Nucleus accumbens (tissue), 56 donors: ENCODE measurements around the gene COLEC11.

Experiments used
- DNase-seq, 56 donors: peaks; one replicate each; lab custom pipeline; 2025; lab: John Stamatoyannopoulos, UW

Gene COLEC11

GRCh38 chr2:3647831-3648651 lies 53.1 kb downstream of the COLEC11 start:
- no peak for DNase-seq

- no peak for DNase-seq
Measured at GRCh38 chr2:3648652-3649177, 53.8 kb downstream of the COLEC11 start.

- no peak for DNase-seq
Measured at GRCh38 chr2:3649581-3649980, 54.7 kb downstream of the COLEC11 start.

- peak in 1 of 56 donors; percentile 37 for DNase-seq
Measured at GRCh38 chr2:3650140-3650920, 55.4 kb downstream of the COLEC11 start.

- DNase-seq: peak in 55 of 56 donors; percentile 18 to 92 (median 71)
Measured at GRCh38 chr2:3651691-3652648, 57.1 kb downstream of the COLEC11 start.

GRCh38 chr2:3652896-3653625 lies 58.1 kb downstream of the COLEC11 start:
- DNase-seq: no peak

GRCh38 chr2:3654011-3654410 lies 59.1 kb downstream of the COLEC11 start:
- no peak for DNase-seq

- peak in 11 of 56 donors; percentile 7 to 55 (median 25) for DNase-seq
Measured at GRCh38 chr2:3654531-3655225, 59.8 kb downstream of the COLEC11 start.

GRCh38 chr2:3655871-3656761 lies 61.2 kb downstream of the COLEC11 start:
- no peak for DNase-seq

- DNase-seq: peak in 48 of 56 donors; percentile 4 to 88 (median 44)
Measured at GRCh38 chr2:3656762-3657721, 62.1 kb downstream of the COLEC11 start.

- DNase-seq: no peak
Measured at GRCh38 chr2:3657881-3658280, 63.0 kb downstream of the COLEC11 start, which contains the start of gene ALLC. TSS of gene ALLC (plus strand) at chr2:3658200. CDS start at chr2:3671158, 12,958 bp downstream.

- peak in 8 of 56 donors; percentile 14 to 44 (median 28) for DNase-seq
Measured at GRCh38 chr2:3659447-3660432, 64.8 kb downstream of the COLEC11 start.

- peak in 19 of 56 donors; percentile 15 to 77 (median 39) for DNase-seq
Measured at GRCh38 chr2:3660640-3661039, 65.7 kb downstream of the COLEC11 start.

- no peak for DNase-seq
Measured at GRCh38 chr2:3661149-3661660, 66.3 kb downstream of the COLEC11 start.

- no peak for DNase-seq
Measured at GRCh38 chr2:3662239-3662638, 67.3 kb downstream of the COLEC11 start.
